Transverse colon (tissue), 3 donors: ENCODE results near the gene ARMCX6.

Experiments used
- POLR2A ChIP-seq: fragments of 450-650 bp; IDR thresholded peaks from one replicate; pipeline ENCODE4 v1.6.1; 2016; ENCODE audit warnings: antibody characterized with exemption, mild to moderate bottlenecking, moderate library complexity
- TF ChIP-seq, protein P1 (sequence below), 5 experiments: fragments of 200-600 bp in 3 of 5; fragments of 450-650 bp in 2 of 5; sonication (generic) in 3 of 5; IDR thresholded peaks; 1 replicate in 2 of 5; 2 replicates in 3 of 5; pipeline ENCODE4 v1.5.1; 2016 to 2017; ENCODE audit warnings: antibody characterized with exemption in 5 of 5, inconsistent platforms in 3 of 5, mild to moderate bottlenecking in 2 of 5, moderate library complexity in 1 of 5

DNA sequence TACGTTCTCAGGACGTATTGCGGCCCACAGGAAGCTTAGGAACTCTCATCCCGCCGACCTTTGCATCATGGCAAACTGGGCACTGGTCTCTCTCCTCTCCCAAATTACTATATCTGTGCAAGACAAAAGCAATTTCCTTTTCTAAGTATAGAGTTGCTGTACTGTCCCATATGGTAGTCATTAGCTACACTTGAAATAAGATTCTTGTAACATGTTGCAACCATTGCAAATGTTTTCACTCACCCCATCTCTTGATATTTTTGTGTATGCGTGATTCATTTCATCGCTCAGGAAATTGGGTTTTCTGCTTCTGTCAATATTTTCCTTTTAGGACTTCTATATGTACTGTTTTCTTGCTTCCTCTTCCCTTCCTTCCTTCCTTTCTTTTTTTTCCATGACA, 15.7 kb downstream of the ARMCX6 start:
- TF ChIP-seq, protein P1, sequence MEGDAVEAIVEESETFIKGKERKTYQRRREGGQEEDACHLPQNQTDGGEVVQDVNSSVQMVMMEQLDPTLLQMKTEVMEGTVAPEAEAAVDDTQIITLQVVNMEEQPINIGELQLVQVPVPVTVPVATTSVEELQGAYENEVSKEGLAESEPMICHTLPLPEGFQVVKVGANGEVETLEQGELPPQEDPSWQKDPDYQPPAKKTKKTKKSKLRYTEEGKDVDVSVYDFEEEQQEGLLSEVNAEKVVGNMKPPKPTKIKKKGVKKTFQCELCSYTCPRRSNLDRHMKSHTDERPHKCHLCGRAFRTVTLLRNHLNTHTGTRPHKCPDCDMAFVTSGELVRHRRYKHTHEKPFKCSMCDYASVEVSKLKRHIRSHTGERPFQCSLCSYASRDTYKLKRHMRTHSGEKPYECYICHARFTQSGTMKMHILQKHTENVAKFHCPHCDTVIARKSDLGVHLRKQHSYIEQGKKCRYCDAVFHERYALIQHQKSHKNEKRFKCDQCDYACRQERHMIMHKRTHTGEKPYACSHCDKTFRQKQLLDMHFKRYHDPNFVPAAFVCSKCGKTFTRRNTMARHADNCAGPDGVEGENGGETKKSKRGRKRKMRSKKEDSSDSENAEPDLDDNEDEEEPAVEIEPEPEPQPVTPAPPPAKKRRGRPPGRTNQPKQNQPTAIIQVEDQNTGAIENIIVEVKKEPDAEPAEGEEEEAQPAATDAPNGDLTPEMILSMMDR (IDR thresholded peaks at IDR 0.05) = no peak
- TF ChIP-seq POLR2A = no peak
